Mesenchymal stem cell (in vitro differentiated cells and primary cell): ENCODE results near the gene FBN2.

Experiments used
- DNase-seq: peaks from one replicate; pipeline ENCODE4 v3.0.0-alpha.2; 2013
- H2AFZ ChIP-seq: one replicate; pipeline ENCODE4 v1.6.1; 2013; ENCODE audit warnings: low read depth, mild to moderate bottlenecking, control low read depth, inconsistent platforms, low read length, moderate library complexity
- H2AK5ac ChIP-seq: 2 replicates; pipeline ENCODE4 v1.6.1; 2013; ENCODE audit warnings: low read length, moderate library complexity, mild to moderate bottlenecking, inconsistent platforms; ENCODE audit not compliant: severe bottlenecking
- H2BK120ac ChIP-seq: one replicate; pipeline ENCODE4 v1.6.1; 2013; ENCODE audit warnings: low read depth, mild to moderate bottlenecking, inconsistent platforms, low read length, moderate library complexity
- H2BK12ac ChIP-seq, 2 experiments: one replicate each; pipeline ENCODE4 v1.6.1; 2013; ENCODE audit warnings: inconsistent platforms in 2 of 2, low read length in 2 of 2, mild to moderate bottlenecking in 2 of 2, moderate library complexity in 2 of 2, control low read depth in 1 of 2
- H2BK15ac ChIP-seq: one replicate; pipeline ENCODE4 v1.6.1; 2013; ENCODE audit warnings: mild to moderate bottlenecking, low read depth, inconsistent platforms; ENCODE audit not compliant: poor library complexity, severe bottlenecking
- H2BK5ac ChIP-seq: 2 replicates; pipeline ENCODE4 v1.6.1; 2013; ENCODE audit warnings: low read depth, mild to moderate bottlenecking, low read length, control low read depth, inconsistent platforms; ENCODE audit not compliant: poor library complexity, severe bottlenecking
- H3K14ac ChIP-seq, 2 experiments: one replicate each; pipeline ENCODE4 v1.6.1; 2013; ENCODE audit warnings: inconsistent platforms in 2 of 2, low read length in 2 of 2, control low read depth in 1 of 2, mild to moderate bottlenecking in 1 of 2, moderate library complexity in 1 of 2
- H3K18ac ChIP-seq, 2 experiments: one replicate each; pipeline ENCODE4 v1.6.1; 2013; ENCODE audit warnings: inconsistent platforms in 2 of 2, low read length in 2 of 2, control low read depth in 1 of 2, low read depth in 1 of 2, mild to moderate bottlenecking in 1 of 2
- H3K23ac ChIP-seq, 2 experiments: one replicate each; pipeline ENCODE4 v1.6.1; 2013; ENCODE audit warnings: inconsistent platforms in 2 of 2, low read length in 2 of 2, mild to moderate bottlenecking in 2 of 2, moderate library complexity in 2 of 2, control low read depth in 1 of 2
- H3K27ac ChIP-seq: 2 replicates; pipeline ENCODE4 v1.5.1; 2013; ENCODE audit warnings: mild to moderate bottlenecking, moderate library complexity, low read length, control low read depth, inconsistent platforms; ENCODE audit not compliant: poor library complexity, severe bottlenecking
- H3K27me3 ChIP-seq, 2 experiments: 2 replicates each; pipeline versions ENCODE4 v1.6.1 to v1.7.0; 2013; ENCODE audit warnings: low read length in 2 of 2, mild to moderate bottlenecking in 2 of 2, moderate library complexity in 2 of 2, control low read depth in 1 of 2, inconsistent platforms in 1 of 2; ENCODE audit not compliant: control insufficient read depth in 1 of 2, insufficient read depth in 1 of 2
- H3K36me3 ChIP-seq, 2 experiments: 2 replicates each; pipeline versions ENCODE4 v1.6.1 to v1.7.0; 2013; ENCODE audit warnings: low read length in 2 of 2, control low read depth in 1 of 2, inconsistent platforms in 1 of 2, low read depth in 1 of 2, mild to moderate bottlenecking in 1 of 2; ENCODE audit not compliant: insufficient read depth in 2 of 2, control insufficient read depth in 1 of 2
- H3K4ac ChIP-seq, 2 experiments: one replicate each; pipeline ENCODE4 v1.6.1; 2013; ENCODE audit warnings: inconsistent platforms in 2 of 2, low read length in 2 of 2, mild to moderate bottlenecking in 2 of 2, moderate library complexity in 2 of 2, control low read depth in 1 of 2, low read depth in 1 of 2
- H3K4me1 ChIP-seq: 2 replicates; pipeline ENCODE4 v1.6.1; 2013; ENCODE audit warnings: low read depth, low read length, control low read depth; ENCODE audit not compliant: control insufficient read depth, insufficient read depth
- H3K4me2 ChIP-seq: 2 replicates; pipeline ENCODE4 v1.6.1; 2013; ENCODE audit warnings: low read length, mild to moderate bottlenecking, inconsistent platforms; ENCODE audit not compliant: poor library complexity, severe bottlenecking
- H3K4me3 ChIP-seq, 2 experiments: 2 replicates each; pipeline versions ENCODE4 v1.5.1 to v1.7.0; 2013; ENCODE audit warnings: low read length in 2 of 2, mild to moderate bottlenecking in 2 of 2, control low read depth in 1 of 2, low read depth in 1 of 2; ENCODE audit not compliant: insufficient read depth in 1 of 2
- H3K79me1 ChIP-seq: replicated peaks from 2 replicates; pipeline ENCODE4 v1.6.1; 2013; ENCODE audit warnings: mild to moderate bottlenecking, control low read depth, low read length, inconsistent platforms; ENCODE audit not compliant: poor library complexity, severe bottlenecking
- H3K9ac ChIP-seq: 2 replicates; pipeline ENCODE4 v1.7.0; 2013; ENCODE audit warnings: mild to moderate bottlenecking, low read length, moderate library complexity
- H3K9me3 ChIP-seq: 2 replicates; pipeline ENCODE4 v1.7.0; 2013; ENCODE audit warnings: mild to moderate bottlenecking, low read length; ENCODE audit not compliant: control insufficient read depth
- H4K8ac ChIP-seq: one replicate; pipeline ENCODE4 v1.6.1; 2013; ENCODE audit warnings: inconsistent platforms, mild to moderate bottlenecking, low read length, moderate library complexity
- H4K91ac ChIP-seq: one replicate; pipeline ENCODE4 v1.6.1; 2013; ENCODE audit warnings: mild to moderate bottlenecking, low read length, inconsistent platforms
- WGBS: methylation state at CpG from one replicate; pipeline ENCODE4 v1.1.7; 2013; ENCODE audit warnings: mixed read lengths; 5-methylcytosine and 5-hydroxymethylcytosine counted together

Gene FBN2

DNA sequence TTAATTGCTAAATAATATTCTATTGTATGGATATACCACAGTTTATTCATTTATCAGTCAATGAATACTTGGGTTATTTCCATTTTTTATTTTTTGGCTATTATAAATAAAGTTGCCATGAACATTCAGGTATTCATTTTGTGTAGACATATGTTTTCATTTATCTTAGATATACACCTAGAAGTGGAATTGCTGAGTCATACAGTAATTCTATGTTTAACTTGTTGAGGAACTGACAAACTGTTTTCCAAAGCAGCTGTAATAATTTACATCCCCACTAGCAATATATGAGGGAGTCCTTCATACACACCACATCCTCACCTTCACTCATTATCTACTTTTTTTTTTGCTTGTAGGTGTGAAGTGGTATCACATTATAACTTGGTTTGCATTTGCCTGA, 123.6 kb downstream of the FBN2 start:
- no peak overlapping the region for H4K91ac ChIP-seq
- no peak overlapping the region for H2BK120ac ChIP-seq
- H2BK15ac ChIP-seq, result no peak overlapping the region
- no peak overlapping the region for H2BK12ac ChIP-seq
- no peak overlapping the region for H3K4ac ChIP-seq
- H3K14ac ChIP-seq, result no peak overlapping the region
- H4K8ac ChIP-seq, result no peak overlapping the region
- peaks cover 2% of the 10 kb centered on the region for H3K79me1 ChIP-seq
- no peak overlapping the region for H3K27ac ChIP-seq
- no peak overlapping the region for H2BK5ac ChIP-seq
- H2AK5ac ChIP-seq, result no peak overlapping the region
- no peak overlapping the region for H3K18ac ChIP-seq
- no peaks in the 10 kb centered on the region for H3K27me3 ChIP-seq
- no peaks in the 10 kb centered on the region for H3K4me1 ChIP-seq
- H3K9ac ChIP-seq, result no peak overlapping the region
- no peaks in the 10 kb centered on the region for H3K9me3 ChIP-seq
- no peak overlapping the region for H3K23ac ChIP-seq
- no peak for DNase-seq
- no peak overlapping the region for H3K4me2 ChIP-seq
- no peak overlapping the region for H3K4me3 ChIP-seq
- peaks cover 0 to 6% of the 10 kb centered on the region in 2 experiments for H3K36me3 ChIP-seq
- no peak overlapping the region for H2AFZ ChIP-seq

- DNase-seq, result no peak
- no peak overlapping the region for H2AK5ac ChIP-seq
- H3K27ac ChIP-seq, result no peak overlapping the region
- 74% methylated on average over 1 of the region's 2 CpGs for WGBS
- H3K4ac ChIP-seq, result no peak overlapping the region
- H2BK5ac ChIP-seq, result no peak overlapping the region
- H4K91ac ChIP-seq, result no peak overlapping the region
- no peak overlapping the region for H3K4me3 ChIP-seq
- H3K4me1 ChIP-seq, result no peaks in the 10 kb centered on the region
- H2BK12ac ChIP-seq, result no peak overlapping the region
- H3K79me1 ChIP-seq, result peaks cover 2% of the 10 kb centered on the region
- H3K18ac ChIP-seq, result no peak overlapping the region
- no peak overlapping the region for H3K4me2 ChIP-seq
- H3K23ac ChIP-seq, result no peak overlapping the region
- no peaks in the 10 kb centered on the region for H3K27me3 ChIP-seq
- no peak overlapping the region for H4K8ac ChIP-seq
- no peaks in the 10 kb centered on the region for H3K9me3 ChIP-seq
- H2AFZ ChIP-seq, result no peak overlapping the region
- H2BK120ac ChIP-seq, result no peak overlapping the region
- no peak overlapping the region for H3K14ac ChIP-seq
- no peak overlapping the region for H2BK15ac ChIP-seq
- no peak overlapping the region for H3K9ac ChIP-seq
- peaks cover 0 to 6% of the 10 kb centered on the region in 2 experiments for H3K36me3 ChIP-seq
Observed at GRCh38 chr5:128413356-128413755, 124.7 kb downstream of the FBN2 start.

DNA sequence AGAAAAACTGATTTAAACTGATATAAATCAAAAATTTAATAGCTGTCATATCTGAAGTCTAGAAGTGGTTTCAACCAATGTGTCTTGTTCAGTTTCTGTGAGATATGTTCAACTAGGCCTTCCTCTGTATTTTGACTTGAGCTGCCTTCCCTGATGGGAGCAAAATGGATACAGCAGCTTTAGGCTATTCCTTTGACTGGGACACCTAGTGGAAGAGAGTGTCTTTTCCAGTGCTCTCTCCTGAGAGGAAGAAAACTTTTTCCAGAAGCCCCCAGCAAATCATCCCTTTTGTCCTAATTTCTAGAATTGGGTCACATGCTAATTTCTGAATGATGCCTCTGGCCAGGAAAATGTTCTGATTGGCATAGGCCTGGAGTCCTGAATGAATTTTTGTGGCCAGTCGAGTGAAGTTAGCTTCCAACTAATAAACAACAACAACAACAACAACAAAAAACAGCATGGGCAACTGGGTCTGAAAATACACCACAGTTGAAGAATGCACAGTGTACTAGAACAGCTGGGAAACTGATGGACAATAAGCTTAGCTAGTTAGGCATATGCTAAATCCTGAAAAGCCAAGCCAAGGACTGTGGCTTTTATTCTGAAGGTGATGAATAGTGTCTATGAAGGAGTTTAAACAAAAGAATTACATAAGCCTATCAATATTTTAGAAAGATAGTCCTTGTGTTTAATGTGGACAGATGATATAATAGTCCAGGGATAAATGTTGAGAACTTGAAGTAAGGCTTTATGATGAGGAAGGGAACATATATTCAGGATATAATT, 125.7 kb downstream of the FBN2 start:
- no peak overlapping the region for H2BK5ac ChIP-seq
- H3K79me1 ChIP-seq, result peaks cover 2% of the 10 kb centered on the region
- H3K36me3 ChIP-seq, result peaks cover 0 to 6% of the 10 kb centered on the region in 2 experiments
- no peaks in the 10 kb centered on the region for H3K9me3 ChIP-seq
- no peak overlapping the region for H3K9ac ChIP-seq
- no peak overlapping the region for H2BK12ac ChIP-seq
- no peak overlapping the region for H3K4ac ChIP-seq
- no peak overlapping the region for H4K91ac ChIP-seq
- H2AFZ ChIP-seq, result no peak overlapping the region
- H3K23ac ChIP-seq, result no peak overlapping the region
- no peak overlapping the region for H2BK15ac ChIP-seq
- H3K27ac ChIP-seq, result no peak overlapping the region
- H3K14ac ChIP-seq, result no peak overlapping the region
- no peak for DNase-seq
- WGBS, result no CpG with 5 or more reads among the region's 1 CpG
- no peak overlapping the region for H3K18ac ChIP-seq
- H2AK5ac ChIP-seq, result no peak overlapping the region
- H2BK120ac ChIP-seq, result no peak overlapping the region
- no peak overlapping the region for H3K4me3 ChIP-seq
- H4K8ac ChIP-seq, result no peak overlapping the region
- H3K4me1 ChIP-seq, result no peaks in the 10 kb centered on the region
- H3K27me3 ChIP-seq, result no peaks in the 10 kb centered on the region
- H3K4me2 ChIP-seq, result no peak overlapping the region

- no peak overlapping the region for H2AK5ac ChIP-seq
- H3K14ac ChIP-seq, result no peak overlapping the region
- DNase-seq, result peak; percentile 28
- no peak overlapping the region for H3K23ac ChIP-seq
- no peak overlapping the region for H2BK5ac ChIP-seq
- no peak overlapping the region for H3K4me3 ChIP-seq
- no peak overlapping the region for H3K9ac ChIP-seq
- H4K8ac ChIP-seq, result no peak overlapping the region
- no peaks in the 10 kb centered on the region for H3K9me3 ChIP-seq
- no peak overlapping the region for H3K4me2 ChIP-seq
- H4K91ac ChIP-seq, result no peak overlapping the region
- H2BK15ac ChIP-seq, result no peak overlapping the region
- H3K4ac ChIP-seq, result no peak overlapping the region
- peaks cover 2% of the 10 kb centered on the region for H3K4me1 ChIP-seq
- no peak overlapping the region for H2BK120ac ChIP-seq
- H3K27ac ChIP-seq, result no peak overlapping the region
- H2AFZ ChIP-seq, result no peak overlapping the region
- H2BK12ac ChIP-seq, result no peak overlapping the region
- H3K79me1 ChIP-seq, result peaks cover 2% of the 10 kb centered on the region
- H3K18ac ChIP-seq, result no peak overlapping the region
- H3K27me3 ChIP-seq, result no peaks in the 10 kb centered on the region
- peaks cover 10 to 11% of the 10 kb centered on the region in 2 experiments for H3K36me3 ChIP-seq
Observed at GRCh38 chr5:128409166-128409800, 128.8 kb downstream of the FBN2 start.
